BLaER1 treated with 17β-estradiol and CSF1 and Interleukin-3, amounts not matched to agents 10 nM and 100 nM (cell line): Measurements from ENCODE around the gene MYO9A.
"Not testable (repeated sequence)": the region's sequence is repeated elsewhere in the genome, so short reads cannot be mapped to it uniquely, and the experiment has no call there.

Experiments used
- H3K27ac ChIP-seq, 11 experiments: shearing (Covaris generic); formaldehyde crosslinking; 2 replicates each; pipeline ENCODE4 v1.8.1; 2022
- H3K27me3 ChIP-seq, 11 experiments: shearing (Covaris generic); formaldehyde crosslinking; 2 replicates each; pipeline ENCODE4 v1.8.1; 2022
- H3K36me3 ChIP-seq, 11 experiments: shearing (Covaris generic); formaldehyde crosslinking; 2 replicates each; pipeline ENCODE4 v1.8.1; 2022
- H3K4me1 ChIP-seq, 10 experiments: shearing (Covaris generic); formaldehyde crosslinking; 2 replicates each; pipeline ENCODE4 v1.8.1; 2022
- H3K4me2 ChIP-seq, 11 experiments: shearing (Covaris generic); formaldehyde crosslinking; 2 replicates each; pipeline ENCODE4 v1.8.1; 2022
- H3K4me3 ChIP-seq, 10 experiments: shearing (Covaris generic); formaldehyde crosslinking; 2 replicates each; pipeline ENCODE4 v1.8.1; 2022
- H3K9ac ChIP-seq, 11 experiments: shearing (Covaris generic); formaldehyde crosslinking; 2 replicates each; pipeline ENCODE4 v1.8.1; 2022
- H3K9me3 ChIP-seq, 11 experiments: shearing (Covaris generic); formaldehyde crosslinking; replicated peaks in 1 of 11; 2 replicates each; pipeline ENCODE4 v1.8.1; 2022
- H4K20me1 ChIP-seq, 11 experiments: shearing (Covaris generic); formaldehyde crosslinking; 2 replicates each; pipeline ENCODE4 v1.8.1; 2022
- Cebpa-rat ChIP-seq, 11 experiments: shearing (Covaris generic); IDR thresholded peaks; 2 replicates each; pipeline ENCODE4 v1.8.1; 2022

Gene MYO9A

GRCh38 chr15:72106068-72106467 lies 11.9 kb downstream of the MYO9A start:
- Histone ChIP-seq H3K27ac (no peak overlapping the region), H3K36me3 (no peaks in the 10 kb centered on the region), H3K27me3 (no peaks in the 10 kb centered on the region), H3K9me3 (peaks cover 0 to 5% (median 0%) of the 10 kb centered on the region in 11 experiments; a peak in 1 of 22 replicates), H3K9ac (no peak overlapping the region), H3K4me3 (no peak overlapping the region), H4K20me1 (peaks cover 0 to 42% (median 18%) of the 10 kb centered on the region in 11 experiments; a peak in 13 of 22 replicates), H3K4me2 (no peak overlapping the region), H3K4me1 (peaks cover 0 to 26% (median 6%) of the 10 kb centered on the region in 10 experiments; a peak in 11 of 20 replicates)
- no peak for TF ChIP-seq Cebpa-rat (IDR thresholded peaks at IDR 0.05)

- TF ChIP-seq Cebpa-rat (IDR thresholded peaks at IDR 0.05), result no peak
- Histone ChIP-seq H4K20me1 (peaks cover 0 to 39% (median 18%) of the 10 kb centered on the region in 11 experiments; a peak in 13 of 22 replicates), H3K4me2 (no peak overlapping the region), H3K9me3 (peaks cover 0 to 5% (median 0%) of the 10 kb centered on the region in 11 experiments; a peak in 1 of 22 replicates), H3K27ac (no peak overlapping the region), H3K4me1 (peaks cover 0 to 26% (median 6%) of the 10 kb centered on the region in 10 experiments; a peak in 11 of 20 replicates), H3K4me3 (no peak overlapping the region), H3K9ac (no peak overlapping the region), H3K27me3 (no peaks in the 10 kb centered on the region), H3K36me3 (no peaks in the 10 kb centered on the region)
These were observed 12.8 kb downstream of the MYO9A start for GRCh38 chr15:72105111-72105510.

GRCh38 chr15:72100551-72100950 lies 17.4 kb downstream of the MYO9A start:
- H3K9ac ChIP-seq, result not testable (repeated sequence)

GRCh38 chr15:72099155-72099554 lies 18.8 kb downstream of the MYO9A start:
- peaks cover 0 to 15% (median 6%) of the 10 kb centered on the region in 10 experiments; a peak in 11 of 20 replicates for H3K4me1 ChIP-seq
- TF ChIP-seq Cebpa-rat (IDR thresholded peaks at IDR 0.05), result no peak

More at GRCh38 chr15:72100551-72100950, 17.4 kb downstream of the MYO9A start:
- H4K20me1 ChIP-seq, result peaks cover 0 to 26% (median 16%) of the 10 kb centered on the region in 11 experiments; a peak in 12 of 22 replicates
- not testable (repeated sequence) for H3K27me3 ChIP-seq, H3K27ac ChIP-seq, H3K4me3 ChIP-seq, H3K4me2 ChIP-seq
- H3K36me3 ChIP-seq, result peaks cover 5 to 22% (median 13%) of the 10 kb centered on the region in 11 experiments; a peak in 10 of 22 replicates
- peaks cover 4 to 21% (median 13%) of the 10 kb centered on the region in 11 experiments; a peak in 17 of 22 replicates for H3K9me3 ChIP-seq
- peaks cover 0 to 26% (median 6%) of the 10 kb centered on the region in 10 experiments; a peak in 11 of 20 replicates for H3K4me1 ChIP-seq

GRCh38 chr15:72098040-72098439 lies 19.9 kb downstream of the MYO9A start:
- no peak for TF ChIP-seq Cebpa-rat (IDR thresholded peaks at IDR 0.05)
- Histone ChIP-seq H4K20me1 (peaks cover 0 to 9% (median 1%) of the 10 kb centered on the region in 11 experiments; a peak in 10 of 22 replicates), H3K4me3 (no peak overlapping the region), H3K9ac (no peak overlapping the region), H3K36me3 (peaks cover 5 to 22% (median 13%) of the 10 kb centered on the region in 11 experiments; a peak in 10 of 22 replicates), H3K27me3 (no peaks in the 10 kb centered on the region), H3K9me3 (peaks cover 4 to 21% (median 13%) of the 10 kb centered on the region in 11 experiments; a peak in 17 of 22 replicates), H3K4me1 (peaks cover 0 to 6% (median 0%) of the 10 kb centered on the region in 10 experiments; a peak in 3 of 20 replicates), H3K27ac (no peak overlapping the region), H3K4me2 (no peak overlapping the region)

More at GRCh38 chr15:72099155-72099554, 18.8 kb downstream of the MYO9A start:
- Histone ChIP-seq H3K36me3 (peaks cover 5 to 22% (median 13%) of the 10 kb centered on the region in 11 experiments; a peak in 10 of 22 replicates), H3K27ac (no peak overlapping the region), H4K20me1 (peaks cover 0 to 15% (median 12%) of the 10 kb centered on the region in 11 experiments; a peak in 11 of 22 replicates), H3K4me2 (no peak overlapping the region), H3K27me3 (no peaks in the 10 kb centered on the region), H3K9ac (no peak overlapping the region), H3K4me3 (no peak overlapping the region), H3K9me3 (peaks cover 4 to 21% (median 13%) of the 10 kb centered on the region in 11 experiments; a peak in 17 of 22 replicates)

- Histone ChIP-seq H3K4me3 (no peak overlapping the region), H3K27me3 (no peaks in the 10 kb centered on the region), H4K20me1 (peaks cover 0 to 10% (median 0%) of the 10 kb centered on the region in 11 experiments; a peak in 6 of 22 replicates), H3K4me1 (no peaks in the 10 kb centered on the region; a peak in 1 of 20 replicates), H3K27ac (no peak overlapping the region), H3K9me3 (peaks cover 4 to 21% (median 13%) of the 10 kb centered on the region in 11 experiments; a peak in 16 of 22 replicates), H3K4me2 (no peak overlapping the region), H3K36me3 (peaks cover 5 to 24% (median 14%) of the 10 kb centered on the region in 11 experiments; a peak in 10 of 22 replicates), H3K9ac (no peak overlapping the region)
- no peak for TF ChIP-seq Cebpa-rat (IDR thresholded peaks at IDR 0.05)
These were observed 21.2 kb downstream of the MYO9A start for GRCh38 chr15:72096796-72097195.

GRCh38 chr15:72092691-72093090 lies 25.3 kb downstream of the MYO9A start:
- TF ChIP-seq Cebpa-rat (IDR thresholded peaks at IDR 0.05), result no peak
- no peak overlapping the region for H3K27ac ChIP-seq
- no peaks in the 10 kb centered on the region for H3K27me3 ChIP-seq
- no peak overlapping the region for H3K4me2 ChIP-seq
- peaks cover 5 to 28% (median 17%) of the 10 kb centered on the region in 11 experiments; a peak in 12 of 22 replicates for H3K36me3 ChIP-seq
- no peak overlapping the region for H3K9ac ChIP-seq
- H3K4me3 ChIP-seq, result no peak overlapping the region
- peaks cover 4 to 21% (median 13%) of the 10 kb centered on the region in 11 experiments; a peak in 16 of 22 replicates for H3K9me3 ChIP-seq
- H4K20me1 ChIP-seq, result peaks cover 0 to 15% (median 0%) of the 10 kb centered on the region in 11 experiments; a peak in 6 of 22 replicates
- H3K4me1 ChIP-seq, result no peaks in the 10 kb centered on the region; a peak in 1 of 20 replicates

GRCh38 chr15:72092006-72092405 lies 25.9 kb downstream of the MYO9A start:
- H3K27me3 ChIP-seq, result no peaks in the 10 kb centered on the region
- H3K9me3 ChIP-seq, result peaks cover 5 to 14% (median 11%) of the 10 kb centered on the region in 11 experiments; a peak in 16 of 22 replicates
- no peaks in the 10 kb centered on the region; a peak in 1 of 20 replicates for H3K4me1 ChIP-seq

GRCh38 chr15:72086920-72087648 lies 30.9 kb downstream of the MYO9A start:
- H3K4me3 ChIP-seq, result no peak overlapping the region
- H3K9me3 ChIP-seq, result peaks cover 18 to 33% (median 26%) of the 10 kb centered on the region in 11 experiments; a peak in 20 of 22 replicates
- H3K27ac ChIP-seq, result no peak overlapping the region
- peaks cover 0 to 8% (median 0%) of the 10 kb centered on the region in 11 experiments; a peak in 3 of 22 replicates for H4K20me1 ChIP-seq
- H3K36me3 ChIP-seq, result peaks cover 6 to 40% (median 21%) of the 10 kb centered on the region in 11 experiments; a peak in 14 of 22 replicates
- no peaks in the 10 kb centered on the region for H3K4me1 ChIP-seq
- H3K27me3 ChIP-seq, result no peaks in the 10 kb centered on the region
- no peak for TF ChIP-seq Cebpa-rat (IDR thresholded peaks at IDR 0.05)
- H3K9ac ChIP-seq, result no peak overlapping the region
- H3K4me2 ChIP-seq, result no peak overlapping the region

More at GRCh38 chr15:72092006-72092405, 25.9 kb downstream of the MYO9A start:
- peaks cover 10 to 32% (median 20%) of the 10 kb centered on the region in 11 experiments; a peak in 13 of 22 replicates for H3K36me3 ChIP-seq
- H3K4me2 ChIP-seq, result no peak overlapping the region
- no peak overlapping the region for H3K4me3 ChIP-seq
- no peak for TF ChIP-seq Cebpa-rat (IDR thresholded peaks at IDR 0.05)
- H3K27ac ChIP-seq, result no peak overlapping the region
- H3K9ac ChIP-seq, result no peak overlapping the region
- H4K20me1 ChIP-seq, result peaks cover 0 to 15% (median 0%) of the 10 kb centered on the region in 11 experiments; a peak in 7 of 22 replicates
